A549 (cell line): Measurements from ENCODE around the gene CRB2. TPM values are rescaled to one million over a fixed set of nuclear protein-coding genes. Genes with fewer than 3 reads are reported as not detected.

Experiments
- ATAC-seq, 2 experiments: fragments of 200-7000 bp in 1 of 2; fragments of >200 bp in 1 of 2; cut with Nextera tagmentation in 1 of 2; cut with Tn5 transposase in 1 of 2; 3 replicates each; pipeline versions ENCODE4 v1.8.0 to v1.9.1; 2018 to 2020; ENCODE audit warnings: mild to moderate bottlenecking in 1 of 2, moderate library complexity in 1 of 2
- CTCF ChIA-PET: fragments of 300-600 bp; sonication (Branson Sonifier 250); formaldehyde crosslinking; extraction: SDS; loops from one replicate; lab custom pipeline; 2021; ENCODE audit warnings: antibody characterized with exemption, inconsistent platforms; lab: Yijun Ruan, JAX
- POLR2A ChIA-PET: fragments of 350-600 bp; formaldehyde crosslinking; extraction: SDS; loops from one replicate; lab custom pipeline; 2021; ENCODE audit warnings: antibody characterized with exemption, inconsistent platforms; lab: Yijun Ruan, JAX
- DNase-seq, 2 experiments: peaks; one replicate each; pipeline versions ENCODE4 v3.0.0 to v3.0.0-alpha.2; 2011 to 2016; ENCODE audit warnings: low read depth in 1 of 2, low spot score in 1 of 2
- FAIRE-seq: peaks from 2 replicates; lab custom pipeline; 2011; peaks lifted over from hg19 to GRCh38; lab: Jason Lieb, UNC
- H3K27ac ChIP-seq, 2 experiments: fragments of >200 bp; sonication (Bioruptor Twin); formaldehyde crosslinking; 3 replicates each; pipeline ENCODE4 v1.5.1; 2016 to 2017
- H3K4me1 ChIP-seq: fragments of >200 bp; sonication (Bioruptor Twin); formaldehyde crosslinking; 3 replicates; pipeline ENCODE4 v1.6.1; 2016
- H3K4me2 ChIP-seq: fragments of >200 bp; sonication (Bioruptor Twin); formaldehyde crosslinking; 3 replicates; pipeline ENCODE4 v1.6.1; 2016
- H3K4me3 ChIP-seq: fragments of >200 bp; sonication (Bioruptor Twin); formaldehyde crosslinking; 3 replicates; pipeline ENCODE4 v1.5.1; 2016
- H3K9me3 ChIP-seq: fragments of >200 bp; sonication (Bioruptor Twin); formaldehyde crosslinking; 3 replicates; pipeline ENCODE4 v1.6.1; 2016
- ATOH8 ChIP-seq: fragments of 250-450 bp; sonication (Bioruptor Pico); IDR thresholded peaks from 2 replicates; pipeline ENCODE4 v1.5.0; 2020; ENCODE audit warnings: low read depth, mild to moderate bottlenecking, moderate library complexity
- BCL3 ChIP-seq: fragments of >200 bp; sonication (Bioruptor Twin); formaldehyde crosslinking; IDR thresholded peaks from 3 replicates; pipeline ENCODE4 v1.6.1; 2016
- CTCF ChIP-seq: fragments of >200 bp; sonication (Bioruptor Twin); formaldehyde crosslinking; IDR thresholded peaks from 3 replicates; pipeline ENCODE4 v1.5.1; 2016
- ESRRA ChIP-seq: fragments of 150-350 bp; IDR thresholded peaks from 2 replicates; pipeline ENCODE4 v1.6.1; 2014; ENCODE audit warnings: mild to moderate bottlenecking, low read length, borderline replicate concordance
- FOSL2 ChIP-seq, 2 experiments: fragments of 450-650 bp in 1 of 2; fragments of >200 bp in 1 of 2; sonication (Bioruptor Twin) in 1 of 2; formaldehyde crosslinking; IDR thresholded peaks; 2 replicates each; pipeline versions ENCODE4 v1.5.0 to v1.6.1; 2016 to 2020; ENCODE audit warnings: mild to moderate bottlenecking in 1 of 2, moderate library complexity in 1 of 2
- FOXS1 ChIP-seq: fragments of 250-450 bp; sonication (Bioruptor Pico); IDR thresholded peaks from 2 replicates; pipeline ENCODE4 v1.5.0; 2020; ENCODE audit warnings: mild to moderate bottlenecking, moderate library complexity
- HDAC2 ChIP-seq: fragments of 200-600 bp; sonication (generic); IDR thresholded peaks from 2 replicates; pipeline ENCODE4 v1.6.1; 2016
- JUNB ChIP-seq: fragments of >200 bp; sonication (Bioruptor Twin); formaldehyde crosslinking; IDR thresholded peaks from 2 replicates; pipeline ENCODE4 v1.6.1; 2016
- KDM1A ChIP-seq: fragments of 200-600 bp; sonication (generic); IDR thresholded peaks from 2 replicates; pipeline ENCODE4 v1.6.1; 2016; ENCODE audit warnings: low read depth, mild to moderate bottlenecking
- MYC ChIP-seq: IDR thresholded peaks from 2 replicates; pipeline ENCODE4 v1.6.1; 2012; ENCODE audit warnings: mild to moderate bottlenecking, inconsistent platforms, low read length, improper control_type of control experiment, borderline replicate concordance
- PHF8 ChIP-seq: fragments of 200-600 bp; sonication (generic); IDR thresholded peaks from 2 replicates; pipeline ENCODE4 v1.6.1; 2016; ENCODE audit warnings: low read depth, mild to moderate bottlenecking, antibody characterized with exemption, moderate library complexity, borderline replicate concordance
- RAD21 ChIP-seq, 2 experiments: fragments of >200 bp in 1 of 2; sonication (Bioruptor Twin) in 1 of 2; formaldehyde crosslinking in 1 of 2; IDR thresholded peaks in 1 of 2; conservative IDR thresholded peaks in 1 of 2; 2 replicates in 1 of 2; 3 replicates in 1 of 2; pipeline ENCODE4 v1.6.1; 2012 to 2018; ENCODE audit warnings: inconsistent platforms in 1 of 2
- RARB ChIP-seq: fragments of 250-450 bp; sonication (Bioruptor Pico); IDR thresholded peaks from 2 replicates; pipeline ENCODE4 v1.8.0; 2021; ENCODE audit warnings: mild to moderate bottlenecking, moderate library complexity
- SMC3 ChIP-seq: fragments of >200 bp; sonication (Bioruptor Twin); formaldehyde crosslinking; IDR thresholded peaks from 3 replicates; pipeline ENCODE4 v1.6.1; 2018; ENCODE audit warnings: inconsistent platforms
- USF2 ChIP-seq: fragments of 450-650 bp; IDR thresholded peaks from 2 replicates; pipeline ENCODE4 v1.6.1; 2014; ENCODE audit warnings: antibody characterized with exemption
- ZSCAN20 ChIP-seq: fragments of 250-450 bp; sonication (Bioruptor Pico); IDR thresholded peaks from 2 replicates; pipeline ENCODE4 v1.8.0; 2022; ENCODE audit warnings: mild to moderate bottlenecking, moderate library complexity
- WGBS: methylation state at CpG from one replicate; pipeline ENCODE4 v1.1.6; 2017; ENCODE audit errors: missing lambda C conversion rate; 5-methylcytosine and 5-hydroxymethylcytosine counted together
- polyA plus RNA-seq, 4 experiments: library from polyadenylated mRNA; depleted of rRNA in 3 of 4; stranded (reverse); fragments of >200 nt; fragmentation: RNase III in 1 of 4; extraction: RNeasy Plus Mini Kit Qiagen cat#74134 plus additional on column Dnase treatment in 1 of 4; gene quantifications; 2 replicates in 3 of 4; 3 replicates in 1 of 4; pipeline ENCODE4 v1.2.3, GENCODE V29; 2011 to 2017
- TF ChIP-seq, protein P1 (sequence below): IDR thresholded peaks from 2 replicates; pipeline ENCODE4 v1.6.1; 2012
- TF ChIP-seq, protein P2 (sequence below): fragments of >200 bp; sonication (Bioruptor Twin); formaldehyde crosslinking; IDR thresholded peaks from 2 replicates; pipeline ENCODE4 v1.6.1; 2016

The CRB2 gene
- polyA plus RNA-seq, 2 of the 4 experiments (the other 2 are of a cell fraction), result 0.01 to 0.05 TPM

GRCh38 chr9:123401879-123402513 is 46.0 kb downstream of the CRB2 start:
- CTCF ChIA-PET, result interaction anchor here (0.6 to 9.2 kb wide), 16 partner anchors 9 to 984 kb away, joined by 3 to 58 read pairs (median 3); no protein-coding TSS in a partner anchor
- Histone ChIP-seq H3K9me3 (no peaks in the 10 kb centered on the region), H3K4me3 (no peak overlapping the region), H3K27ac (no peak overlapping the region), H3K4me1 (no peaks in the 10 kb centered on the region), H3K4me2 (no peak overlapping the region)
- POLR2A ChIA-PET, result no interaction called here
- DNase-seq (peak; percentile 52 to 90), FAIRE-seq (no peak), ATAC-seq (peak; percentile 84 to 93)
- 55% methylated on average over 9 of the region's 9 CpGs for WGBS
- peak; percentile 70 to 84 for TF ChIP-seq RAD21 (conservative IDR thresholded peaks at IDR 0.05 in 1 of 2, IDR thresholded peaks at IDR 0.05 in 1 of 2)
- peak; percentile 64 for TF ChIP-seq CTCF
- TF ChIP-seq SMC3, result peak; percentile 28; the same call in 1 of the 3 replicates
- no peak for TF ChIP-seq ESRRA
- no peak for TF ChIP-seq FOXS1 (CRISPR knock-in tag)
- TF ChIP-seq, protein P1, sequence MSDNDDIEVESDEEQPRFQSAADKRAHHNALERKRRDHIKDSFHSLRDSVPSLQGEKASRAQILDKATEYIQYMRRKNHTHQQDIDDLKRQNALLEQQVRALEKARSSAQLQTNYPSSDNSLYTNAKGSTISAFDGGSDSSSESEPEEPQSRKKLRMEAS, result no peak
- no peak for TF ChIP-seq BCL3
- no peak for TF ChIP-seq ATOH8
- TF ChIP-seq HDAC2, result no peak
- TF ChIP-seq, all 56 proteins: peak for 3

- Histone ChIP-seq H3K4me1 (no peaks in the 10 kb centered on the region), H3K4me3 (no peak overlapping the region), H3K4me2 (no peak overlapping the region), H3K9me3 (no peaks in the 10 kb centered on the region), H3K27ac (no peak overlapping the region)
- no peak for TF ChIP-seq RARB (CRISPR knock-in tag)
- no peak for TF ChIP-seq USF2
- no peak for TF ChIP-seq RAD21 (conservative IDR thresholded peaks at IDR 0.05 in 1 of 2, IDR thresholded peaks at IDR 0.05 in 1 of 2)
- TF ChIP-seq, protein P2, sequence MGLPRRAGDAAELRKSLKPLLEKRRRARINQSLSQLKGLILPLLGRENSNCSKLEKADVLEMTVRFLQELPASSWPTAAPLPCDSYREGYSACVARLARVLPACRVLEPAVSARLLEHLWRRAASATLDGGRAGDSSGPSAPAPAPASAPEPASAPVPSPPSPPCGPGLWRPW, result no peak
- TF ChIP-seq FOSL2 (IDR thresholded peaks at IDR 0.05), result no peak
- TF ChIP-seq FOSL2 (CRISPR knock-in tag; IDR thresholded peaks at IDR 0.05), result no peak
- TF ChIP-seq MYC, result no peak
- no peak for TF ChIP-seq ZSCAN20 (CRISPR knock-in tag)
- TF ChIP-seq KDM1A, result no peak
- no peak for TF ChIP-seq PHF8
- no peak for TF ChIP-seq JUNB
- ATAC-seq, result no peak
- ChIA-PET CTCF (interaction anchor here (1.1 to 2.5 kb wide), 4 partner anchors 20 to 983 kb away, joined by 3 to 23 read pairs (median 4); no protein-coding TSS in a partner anchor), POLR2A (no interaction called here)
- 89% methylated on average over 15 of the region's 17 CpGs for WGBS
- no peak for DNase-seq
- no peak for FAIRE-seq
These were observed 47.0 kb downstream of the CRB2 start for GRCh38 chr9:123402981-123403509.
